Panc1 (cell line): ENCODE data around the gene CSTF1. TPM values are rescaled to one million over a fixed set of nuclear protein-coding genes. Genes with fewer than 3 reads are reported as not detected.

Source experiments
- ATAC-seq: fragments of 200-7000 bp; cut with Tn5 transposase; 2 replicates; pipeline ENCODE4 v1.9.1; 2020; ENCODE audit warnings: mild to moderate bottlenecking, moderate library complexity
- BruUV-seq: library from RNA; stranded (reverse); fragments of 400-500 nt; replicated peaks from 2 replicates; lab custom pipeline; 2021; lab: Mats Ljungman, UMichigan
- CTCF ChIA-PET: fragments of 300-600 bp; sonication (Branson Sonifier 250); formaldehyde crosslinking; loops from one replicate; lab custom pipeline; 2022; ENCODE audit warnings: antibody characterized with exemption; lab: Charles Lee
- POLR2A ChIA-PET: fragments of 300-600 bp; sonication (Branson Sonifier 250); formaldehyde crosslinking; loops from one replicate; lab custom pipeline; 2022; ENCODE audit warnings: antibody characterized with exemption; lab: Charles Lee
- DNase-seq: peaks from one replicate; pipeline ENCODE4 v3.0.0-alpha.2; 2010; ENCODE audit warnings: low read depth, low spot score
- H3K27ac ChIP-seq: 2 replicates; pipeline ENCODE4 v1.5.1; 2011; ENCODE audit warnings: mild to moderate bottlenecking, low read length, inconsistent platforms
- H3K27me3 ChIP-seq: fragments of 200-500 bp; sonication (Bioruptor generic); 2 replicates; pipeline ENCODE4 v1.6.0; 2014; ENCODE audit warnings: low read length, inconsistent platforms; ENCODE audit not compliant: control insufficient read depth, insufficient read depth
- H3K36me3 ChIP-seq: fragments of 200-500 bp; sonication (Bioruptor generic); 2 replicates; pipeline ENCODE4 v1.5.1; 2014; ENCODE audit warnings: inconsistent platforms, mild to moderate bottlenecking, low read length, moderate library complexity; ENCODE audit not compliant: control insufficient read depth, insufficient read depth
- H3K4me1 ChIP-seq: 2 replicates; pipeline ENCODE4 v1.5.1; 2011; ENCODE audit warnings: inconsistent platforms, mild to moderate bottlenecking, low read length, moderate library complexity; ENCODE audit not compliant: control insufficient read depth, insufficient read depth
- H3K4me3 ChIP-seq, 2 experiments: 2 replicates each; pipeline ENCODE4 v1.5.1; 2011 to 2012; ENCODE audit warnings: low read depth in 2 of 2, low read length in 2 of 2, mild to moderate bottlenecking in 2 of 2, inconsistent platforms in 1 of 2, moderate library complexity in 1 of 2
- H3K9me3 ChIP-seq: fragments of 200-500 bp; sonication (Bioruptor generic); 2 replicates; pipeline ENCODE4 v1.5.1; 2014; ENCODE audit warnings: low read depth, mild to moderate bottlenecking, inconsistent platforms, low read length, moderate library complexity; ENCODE audit not compliant: control insufficient read depth, insufficient read depth
- POLR2AphosphoS5 ChIP-seq: IDR thresholded peaks from 2 replicates; pipeline ENCODE4 v1.6.1; 2012; ENCODE audit warnings: mild to moderate bottlenecking, low read depth, low read length, moderate library complexity
- SIN3A ChIP-seq: IDR thresholded peaks from 2 replicates; pipeline ENCODE4 v1.6.1; 2012; ENCODE audit warnings: low read depth, mild to moderate bottlenecking, low read length, moderate library complexity, borderline replicate concordance; ENCODE audit not compliant: insufficient read depth
- TCF7L2 ChIP-seq: IDR thresholded peaks from 2 replicates; pipeline ENCODE4 v1.6.1; 2011; ENCODE audit warnings: mild to moderate bottlenecking, low read depth, low read length, inconsistent platforms
- in situ Hi-C: cut with HindIII; loops from 2 replicates; pipeline ENCODE4 v1.10.0; 2016; ENCODE audit warnings: low sequenced_read_pairs, low pct_unique_long_range_greater_than_20kb
- intact Hi-C: fragments of 100-400 bp; cut with micrococcal nuclease; formaldehyde crosslinking; loops from one replicate; pipeline ENCODE4 v1.10.0; 2022; ENCODE audit not compliant: unreplicated experiment
- total RNA-seq: library from RNA; stranded (reverse); gene quantifications from one replicate; pipeline ENCODE4 v1.2.1, GENCODE V29; 2021; ENCODE audit not compliant: unreplicated experiment
- TF ChIP-seq, protein P1 (sequence below): fragments of 450-650 bp; IDR thresholded peaks from 2 replicates; pipeline ENCODE4 v1.5.1; 2017; ENCODE audit warnings: mild to moderate bottlenecking
- TF ChIP-seq, protein P2 (sequence below), 2 experiments: IDR thresholded peaks; 2 replicates each; pipeline ENCODE4 v1.6.1; 2011 to 2012; ENCODE audit warnings: low read depth in 2 of 2, control low read depth in 1 of 2, low read length in 1 of 2, mild to moderate bottlenecking in 1 of 2, moderate library complexity in 1 of 2; ENCODE audit not compliant: insufficient read depth in 1 of 2

Gene CSTF1
- total RNA-seq, 1 experiment from 2014 or later = 46.3 TPM

DNA sequence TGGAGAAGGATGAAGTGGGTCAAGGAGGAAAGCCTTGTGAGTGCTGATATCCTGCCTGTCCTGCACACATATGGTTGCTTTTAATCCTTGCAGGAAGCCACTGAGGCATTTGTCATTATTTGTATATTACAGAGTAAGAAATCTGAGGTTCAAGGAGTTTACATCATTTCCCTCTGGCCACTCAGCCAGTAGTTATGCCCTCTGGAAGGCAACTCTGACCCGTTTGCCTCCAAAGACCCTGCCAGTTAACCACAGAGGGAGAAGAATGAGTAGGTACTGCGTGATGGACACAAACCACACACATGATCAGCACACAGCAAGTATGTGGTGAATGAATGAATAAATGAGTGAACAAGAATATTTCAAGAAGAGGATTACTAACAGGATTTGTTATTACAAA, 41.6 kb upstream of the CSTF1 start:
- no TSS peak for BruUV-seq
- intact Hi-C loops = no loop called here
- no peak for DNase-seq
- Histone ChIP-seq H3K27ac (no peak overlapping the region), H3K9me3 (no peaks in the 10 kb centered on the region), H3K4me3 (no peak overlapping the region), H3K36me3 (no peaks in the 10 kb centered on the region), H3K27me3 (peaks cover 4% of the 10 kb centered on the region), H3K4me1 (no peaks in the 10 kb centered on the region)
- no peak for ATAC-seq
- ChIA-PET POLR2A (no interaction called here), CTCF (no interaction called here)
- TF ChIP-seq TCF7L2 (no peak), POLR2AphosphoS5 (no peak), SIN3A (no peak)
- TF ChIP-seq, protein P1, sequence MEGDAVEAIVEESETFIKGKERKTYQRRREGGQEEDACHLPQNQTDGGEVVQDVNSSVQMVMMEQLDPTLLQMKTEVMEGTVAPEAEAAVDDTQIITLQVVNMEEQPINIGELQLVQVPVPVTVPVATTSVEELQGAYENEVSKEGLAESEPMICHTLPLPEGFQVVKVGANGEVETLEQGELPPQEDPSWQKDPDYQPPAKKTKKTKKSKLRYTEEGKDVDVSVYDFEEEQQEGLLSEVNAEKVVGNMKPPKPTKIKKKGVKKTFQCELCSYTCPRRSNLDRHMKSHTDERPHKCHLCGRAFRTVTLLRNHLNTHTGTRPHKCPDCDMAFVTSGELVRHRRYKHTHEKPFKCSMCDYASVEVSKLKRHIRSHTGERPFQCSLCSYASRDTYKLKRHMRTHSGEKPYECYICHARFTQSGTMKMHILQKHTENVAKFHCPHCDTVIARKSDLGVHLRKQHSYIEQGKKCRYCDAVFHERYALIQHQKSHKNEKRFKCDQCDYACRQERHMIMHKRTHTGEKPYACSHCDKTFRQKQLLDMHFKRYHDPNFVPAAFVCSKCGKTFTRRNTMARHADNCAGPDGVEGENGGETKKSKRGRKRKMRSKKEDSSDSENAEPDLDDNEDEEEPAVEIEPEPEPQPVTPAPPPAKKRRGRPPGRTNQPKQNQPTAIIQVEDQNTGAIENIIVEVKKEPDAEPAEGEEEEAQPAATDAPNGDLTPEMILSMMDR = no peak
- TF ChIP-seq, protein P2, sequence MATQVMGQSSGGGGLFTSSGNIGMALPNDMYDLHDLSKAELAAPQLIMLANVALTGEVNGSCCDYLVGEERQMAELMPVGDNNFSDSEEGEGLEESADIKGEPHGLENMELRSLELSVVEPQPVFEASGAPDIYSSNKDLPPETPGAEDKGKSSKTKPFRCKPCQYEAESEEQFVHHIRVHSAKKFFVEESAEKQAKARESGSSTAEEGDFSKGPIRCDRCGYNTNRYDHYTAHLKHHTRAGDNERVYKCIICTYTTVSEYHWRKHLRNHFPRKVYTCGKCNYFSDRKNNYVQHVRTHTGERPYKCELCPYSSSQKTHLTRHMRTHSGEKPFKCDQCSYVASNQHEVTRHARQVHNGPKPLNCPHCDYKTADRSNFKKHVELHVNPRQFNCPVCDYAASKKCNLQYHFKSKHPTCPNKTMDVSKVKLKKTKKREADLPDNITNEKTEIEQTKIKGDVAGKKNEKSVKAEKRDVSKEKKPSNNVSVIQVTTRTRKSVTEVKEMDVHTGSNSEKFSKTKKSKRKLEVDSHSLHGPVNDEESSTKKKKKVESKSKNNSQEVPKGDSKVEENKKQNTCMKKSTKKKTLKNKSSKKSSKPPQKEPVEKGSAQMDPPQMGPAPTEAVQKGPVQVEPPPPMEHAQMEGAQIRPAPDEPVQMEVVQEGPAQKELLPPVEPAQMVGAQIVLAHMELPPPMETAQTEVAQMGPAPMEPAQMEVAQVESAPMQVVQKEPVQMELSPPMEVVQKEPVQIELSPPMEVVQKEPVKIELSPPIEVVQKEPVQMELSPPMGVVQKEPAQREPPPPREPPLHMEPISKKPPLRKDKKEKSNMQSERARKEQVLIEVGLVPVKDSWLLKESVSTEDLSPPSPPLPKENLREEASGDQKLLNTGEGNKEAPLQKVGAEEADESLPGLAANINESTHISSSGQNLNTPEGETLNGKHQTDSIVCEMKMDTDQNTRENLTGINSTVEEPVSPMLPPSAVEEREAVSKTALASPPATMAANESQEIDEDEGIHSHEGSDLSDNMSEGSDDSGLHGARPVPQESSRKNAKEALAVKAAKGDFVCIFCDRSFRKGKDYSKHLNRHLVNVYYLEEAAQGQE (IDR thresholded peaks at IDR 0.05; ENCODE audit: insufficient read depth in 1 of 2, low read depth in 2 of 2, low read length in 1 of 2) = no peak
- in situ Hi-C loops = no loop called here

DNA sequence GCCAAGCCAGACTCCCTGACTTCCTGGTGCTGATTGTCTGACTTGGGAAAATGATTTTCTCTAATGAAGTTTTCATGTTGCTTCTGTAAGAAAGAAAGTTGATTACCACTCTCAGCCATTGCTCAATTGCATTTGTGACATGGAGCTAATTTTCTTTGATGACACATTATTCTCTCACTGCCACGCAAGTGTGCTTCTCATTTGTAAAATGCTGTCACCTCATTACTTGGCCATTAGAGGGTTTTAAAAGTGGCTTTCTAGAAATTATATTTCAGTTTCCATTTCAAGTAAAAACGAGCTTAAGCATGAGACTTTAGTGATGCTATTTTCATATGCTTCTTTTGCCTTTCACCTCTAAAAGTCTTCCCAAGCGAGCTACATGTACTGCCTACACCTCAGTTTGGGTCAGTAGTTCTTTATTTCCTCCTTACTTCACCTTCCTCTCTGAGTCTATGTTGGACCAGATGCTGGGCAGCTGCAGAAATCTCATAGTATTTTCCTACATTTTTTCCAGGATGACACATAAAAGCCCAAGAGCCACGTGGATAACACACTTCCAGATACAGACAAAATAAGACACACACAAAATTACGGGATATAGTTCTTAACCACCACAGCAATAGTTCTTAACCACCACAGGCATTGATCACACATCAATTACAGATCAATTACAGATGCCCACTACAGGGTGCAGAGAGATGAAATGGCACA, 39.9 kb upstream of the CSTF1 start:
- H3K27ac ChIP-seq = no peak overlapping the region
- intact Hi-C loops (no loop called here), in situ Hi-C loops (no loop called here)
- CTCF ChIA-PET = no interaction called here
- no peak for ATAC-seq
- peaks cover 5% of the 10 kb centered on the region for H3K27me3 ChIP-seq
- TF ChIP-seq, protein P1 = no peak
- TF ChIP-seq SIN3A (no peak), TCF7L2 (no peak), POLR2AphosphoS5 (no peak)
- TF ChIP-seq, protein P2 (IDR thresholded peaks at IDR 0.05; ENCODE audit: insufficient read depth in 1 of 2, low read depth in 2 of 2, low read length in 1 of 2) = no peak
- H3K4me3 ChIP-seq = no peak overlapping the region
- H3K36me3 ChIP-seq = no peaks in the 10 kb centered on the region
- POLR2A ChIA-PET = no interaction called here
- no peaks in the 10 kb centered on the region for H3K9me3 ChIP-seq
- BruUV-seq = no TSS peak
- no peaks in the 10 kb centered on the region for H3K4me1 ChIP-seq
- DNase-seq = no peak
